HEK293 (cell line): ENCODE results near the gene FTCD.

Experiments
- KLF17 ChIP-seq: fragments of 450-650 bp; formaldehyde crosslinking; IDR thresholded peaks from 2 replicates; pipeline ENCODE4 v1.5.1; 2016; ENCODE audit warnings: missing biosample characterization, missing genetic modification characterization
- KLF8 ChIP-seq: fragments of 450-650 bp; formaldehyde crosslinking; IDR thresholded peaks from 2 replicates; pipeline ENCODE4 v1.5.1; 2016; ENCODE audit warnings: missing biosample characterization, missing genetic modification characterization
- MZF1 ChIP-seq: fragments of 450-650 bp; formaldehyde crosslinking; IDR thresholded peaks from 2 replicates; pipeline ENCODE4 v1.5.1; 2017; ENCODE audit warnings: missing biosample characterization, missing genetic modification characterization, borderline replicate concordance
- OSR2 ChIP-seq: fragments of 450-650 bp; formaldehyde crosslinking; IDR thresholded peaks from 2 replicates; pipeline ENCODE4 v1.5.1; 2016; ENCODE audit warnings: missing biosample characterization, missing genetic modification characterization
- SALL2 ChIP-seq: fragments of 450-650 bp; formaldehyde crosslinking; IDR thresholded peaks from 2 replicates; pipeline ENCODE4 v1.5.0; 2017; ENCODE audit warnings: missing biosample characterization, mild to moderate bottlenecking, missing genetic modification characterization, borderline replicate concordance
- SP3 ChIP-seq: fragments of 450-650 bp; formaldehyde crosslinking; IDR thresholded peaks from 2 replicates; pipeline ENCODE4 v1.5.1; 2016; ENCODE audit warnings: missing biosample characterization, missing genetic modification characterization
- SP7 ChIP-seq: fragments of 450-650 bp; formaldehyde crosslinking; IDR thresholded peaks from 2 replicates; pipeline ENCODE4 v1.5.1; 2016; ENCODE audit warnings: missing biosample characterization, missing genetic modification characterization
- TRIM28 ChIP-seq: IDR thresholded peaks from 2 replicates; pipeline ENCODE4 v1.6.1; 2011; ENCODE audit warnings: low read length, control low read depth, borderline replicate concordance
- TSHZ1 ChIP-seq: fragments of 450-650 bp; formaldehyde crosslinking; IDR thresholded peaks from 2 replicates; pipeline ENCODE4 v1.5.1; 2016; ENCODE audit warnings: missing biosample characterization, missing genetic modification characterization, borderline replicate concordance
- ZBTB7A ChIP-seq: fragments of 450-650 bp; formaldehyde crosslinking; IDR thresholded peaks from 2 replicates; pipeline ENCODE4 v1.5.1; 2016; ENCODE audit warnings: low read depth, missing biosample characterization, missing genetic modification characterization
- ZFHX2 ChIP-seq: fragments of 450-650 bp; formaldehyde crosslinking; conservative IDR thresholded peaks from 2 replicates; pipeline ENCODE4 v1.5.1; 2016; ENCODE audit warnings: missing biosample characterization, missing genetic modification characterization
- ZFP37 ChIP-seq: fragments of 450-650 bp; formaldehyde crosslinking; IDR thresholded peaks from 2 replicates; pipeline ENCODE4 v1.5.1; 2016; ENCODE audit warnings: missing biosample characterization, missing genetic modification characterization
- ZIC2 ChIP-seq: fragments of 450-650 bp; formaldehyde crosslinking; IDR thresholded peaks from 2 replicates; pipeline ENCODE4 v1.5.1; 2016; ENCODE audit warnings: missing biosample characterization, missing genetic modification characterization
- ZNF239 ChIP-seq: fragments of 450-650 bp; formaldehyde crosslinking; IDR thresholded peaks from 2 replicates; pipeline ENCODE4 v1.5.1; 2016; ENCODE audit warnings: missing biosample characterization, missing genetic modification characterization
- ZNF266 ChIP-seq: fragments of 450-650 bp; formaldehyde crosslinking; IDR thresholded peaks from 2 replicates; pipeline ENCODE4 v1.5.1; 2016; ENCODE audit warnings: missing biosample characterization, missing genetic modification characterization, low read depth
- ZNF354C ChIP-seq: fragments of 450-650 bp; formaldehyde crosslinking; IDR thresholded peaks from 2 replicates; pipeline ENCODE4 v1.5.1; 2016; ENCODE audit warnings: missing biosample characterization, missing genetic modification characterization, low read depth, borderline replicate concordance
- ZNF37A ChIP-seq: fragments of 450-650 bp; IDR thresholded peaks from 2 replicates; pipeline ENCODE4 v1.5.1; 2018; ENCODE audit warnings: missing biosample characterization, missing genetic modification characterization
- ZNF555 ChIP-seq: fragments of 450-650 bp; formaldehyde crosslinking; conservative IDR thresholded peaks from 2 replicates; pipeline ENCODE4 v1.5.1; 2017; ENCODE audit warnings: missing biosample characterization, mild to moderate bottlenecking, missing genetic modification characterization, inconsistent platforms
- ZNF610 ChIP-seq: fragments of 450-650 bp; formaldehyde crosslinking; IDR thresholded peaks from 2 replicates; pipeline ENCODE4 v1.5.1; 2016; ENCODE audit warnings: missing biosample characterization, missing genetic modification characterization, borderline replicate concordance
- ZNF654 ChIP-seq: fragments of 450-650 bp; formaldehyde crosslinking; IDR thresholded peaks from 2 replicates; pipeline ENCODE4 v1.5.1; 2016; ENCODE audit warnings: low read depth, missing biosample characterization, missing genetic modification characterization
- ZNF658 ChIP-seq: fragments of 450-650 bp; formaldehyde crosslinking; IDR thresholded peaks from 2 replicates; pipeline ENCODE4; 2016; ENCODE audit warnings: missing biosample characterization, missing genetic modification characterization
- ZNF777 ChIP-seq: fragments of 450-650 bp; formaldehyde crosslinking; IDR thresholded peaks from 2 replicates; pipeline ENCODE4 v1.5.1; 2017; ENCODE audit warnings: missing biosample characterization, missing genetic modification characterization, borderline replicate concordance
- ZNF791 ChIP-seq: fragments of 450-650 bp; formaldehyde crosslinking; IDR thresholded peaks from 2 replicates; pipeline ENCODE4 v1.5.1; 2016; ENCODE audit warnings: missing biosample characterization, missing genetic modification characterization
- ZSCAN16 ChIP-seq: fragments of 450-650 bp; formaldehyde crosslinking; IDR thresholded peaks from 2 replicates; pipeline ENCODE4 v1.5.1; 2016; ENCODE audit warnings: missing biosample characterization, missing genetic modification characterization
- TF ChIP-seq, protein P1 (sequence below): fragments of 450-650 bp; formaldehyde crosslinking; IDR thresholded peaks from 2 replicates; pipeline ENCODE4 v1.5.1; 2017; ENCODE audit warnings: missing biosample characterization, missing genetic modification characterization
- TF ChIP-seq, protein P2 (sequence below): fragments of 450-650 bp; formaldehyde crosslinking; IDR thresholded peaks from 2 replicates; pipeline ENCODE4 v1.5.1; 2016; ENCODE audit warnings: missing biosample characterization, missing genetic modification characterization

The FTCD gene

DNA sequence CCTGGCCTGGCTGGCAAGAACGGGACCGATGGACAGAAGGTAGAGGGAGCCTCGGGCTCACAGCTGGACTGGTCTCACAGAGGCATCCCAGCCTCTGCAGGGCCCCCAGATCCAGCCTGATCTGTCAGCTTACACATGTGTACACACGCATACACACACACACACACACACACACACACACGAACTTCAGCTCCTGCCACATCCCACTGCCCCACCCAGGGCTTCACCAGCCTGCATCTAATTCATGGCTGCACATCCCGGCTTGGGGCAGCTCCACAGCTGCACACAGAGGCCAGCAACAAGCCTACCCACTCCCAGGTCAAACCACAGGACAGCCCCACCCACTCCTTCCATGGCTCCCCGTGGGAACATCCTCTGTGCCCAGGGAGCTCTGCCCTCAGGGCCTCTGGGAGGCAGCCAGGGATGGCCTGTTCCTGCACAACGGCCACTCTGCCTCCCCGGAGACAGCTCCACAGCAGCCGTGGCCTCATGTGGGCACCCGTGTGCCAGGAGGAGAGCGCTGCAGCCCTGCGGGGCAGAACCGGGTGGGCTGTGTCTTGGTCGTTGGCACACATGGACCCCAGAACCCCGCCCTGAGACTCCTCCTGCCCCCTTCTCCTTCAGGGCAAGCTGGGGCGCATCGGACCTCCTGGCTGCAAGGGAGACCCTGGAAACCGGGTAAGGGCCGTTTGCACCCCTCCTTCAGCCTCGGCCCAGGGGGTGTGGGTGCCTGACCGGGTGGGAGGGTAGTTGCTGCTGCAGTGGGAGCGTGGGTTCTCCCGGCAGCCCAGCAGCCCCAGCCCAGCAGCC, 38.4 kb downstream of the FTCD start (continued):
- no peak for TF ChIP-seq ZNF239
- TF ChIP-seq KLF17, result peak; percentile 59; the same call in 1 of the 2 replicates
- peak; percentile 52 for TF ChIP-seq ZIC2 (tag by site-specific recombination)
- TF ChIP-seq ZNF654, result no peak
- TF ChIP-seq SP3 (tag by site-specific recombination), result no peak
- no peak for TF ChIP-seq ZNF791
- TF ChIP-seq TRIM28, result no peak
- TF ChIP-seq ZNF610 (tag by site-specific recombination), result no peak
- TF ChIP-seq, protein P1, sequence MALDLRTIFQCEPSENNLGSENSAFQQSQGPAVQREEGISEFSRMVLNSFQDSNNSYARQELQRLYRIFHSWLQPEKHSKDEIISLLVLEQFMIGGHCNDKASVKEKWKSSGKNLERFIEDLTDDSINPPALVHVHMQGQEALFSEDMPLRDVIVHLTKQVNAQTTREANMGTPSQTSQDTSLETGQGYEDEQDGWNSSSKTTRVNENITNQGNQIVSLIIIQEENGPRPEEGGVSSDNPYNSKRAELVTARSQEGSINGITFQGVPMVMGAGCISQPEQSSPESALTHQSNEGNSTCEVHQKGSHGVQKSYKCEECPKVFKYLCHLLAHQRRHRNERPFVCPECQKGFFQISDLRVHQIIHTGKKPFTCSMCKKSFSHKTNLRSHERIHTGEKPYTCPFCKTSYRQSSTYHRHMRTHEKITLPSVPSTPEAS (tag by site-specific recombination), result peak; percentile 76
- TF ChIP-seq MZF1 (tag by site-specific recombination), result no peak
- peak; percentile 26; the same call in 1 of the 2 replicates for TF ChIP-seq ZBTB7A (tag by site-specific recombination)
- no peak for TF ChIP-seq ZNF555 (tag by site-specific recombination)
- TF ChIP-seq, protein P2, sequence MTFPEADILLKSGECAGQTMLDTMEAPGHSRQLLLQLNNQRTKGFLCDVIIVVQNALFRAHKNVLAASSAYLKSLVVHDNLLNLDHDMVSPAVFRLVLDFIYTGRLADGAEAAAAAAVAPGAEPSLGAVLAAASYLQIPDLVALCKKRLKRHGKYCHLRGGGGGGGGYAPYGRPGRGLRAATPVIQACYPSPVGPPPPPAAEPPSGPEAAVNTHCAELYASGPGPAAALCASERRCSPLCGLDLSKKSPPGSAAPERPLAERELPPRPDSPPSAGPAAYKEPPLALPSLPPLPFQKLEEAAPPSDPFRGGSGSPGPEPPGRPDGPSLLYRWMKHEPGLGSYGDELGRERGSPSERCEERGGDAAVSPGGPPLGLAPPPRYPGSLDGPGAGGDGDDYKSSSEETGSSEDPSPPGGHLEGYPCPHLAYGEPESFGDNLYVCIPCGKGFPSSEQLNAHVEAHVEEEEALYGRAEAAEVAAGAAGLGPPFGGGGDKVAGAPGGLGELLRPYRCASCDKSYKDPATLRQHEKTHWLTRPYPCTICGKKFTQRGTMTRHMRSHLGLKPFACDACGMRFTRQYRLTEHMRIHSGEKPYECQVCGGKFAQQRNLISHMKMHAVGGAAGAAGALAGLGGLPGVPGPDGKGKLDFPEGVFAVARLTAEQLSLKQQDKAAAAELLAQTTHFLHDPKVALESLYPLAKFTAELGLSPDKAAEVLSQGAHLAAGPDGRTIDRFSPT, result no peak
- no peak for TF ChIP-seq ZNF266
- TF ChIP-seq OSR2 (tag by site-specific recombination), result no peak
- peak; percentile 82 for TF ChIP-seq ZFHX2
- no peak for TF ChIP-seq TSHZ1 (tag by site-specific recombination)
- TF ChIP-seq ZFP37 (tag by site-specific recombination), result no peak
- TF ChIP-seq ZNF777 (tag by site-specific recombination), result no peak
- no peak for TF ChIP-seq ZSCAN16 (tag by site-specific recombination)
- TF ChIP-seq SP7 (tag by site-specific recombination), result no peak
- no peak for TF ChIP-seq ZNF37A (tag by site-specific recombination)
- TF ChIP-seq ZNF658 (tag by site-specific recombination), result no peak
- no peak for TF ChIP-seq SALL2
- no peak for TF ChIP-seq ZNF354C
- peak; percentile 49; the same call in 1 of the 2 replicates for TF ChIP-seq KLF8 (tag by site-specific recombination)
